Common myeloid progenitor, CD34-positive (primary cell): ENCODE data around the gene HTRA2.

Source experiments
- CTCF ChIA-PET: fragments of 350-600 bp; sonication (Branson Sonifier 250); formaldehyde crosslinking; loops from one replicate; lab custom pipeline; 2021; ENCODE audit warnings: antibody characterized with exemption; lab: Charles Lee
- POLR2A ChIA-PET: fragments of 350-600 bp; sonication (Branson Sonifier 250); formaldehyde crosslinking; loops from one replicate; lab custom pipeline; 2021; ENCODE audit warnings: antibody characterized with exemption; lab: Charles Lee
- DNase-seq, 3 donors: peaks; one replicate each; pipeline versions ENCODE4 v3.0.0 to v3.0.0-alpha.2; 2013
- H3K27ac ChIP-seq, 2 experiments: 1 replicate in 1 of 2; 2 replicates in 1 of 2; pipeline ENCODE4 v1.7.0; 2013; ENCODE audit warnings: inconsistent platforms in 2 of 2, low read length in 2 of 2, mild to moderate bottlenecking in 2 of 2, low read depth in 1 of 2, moderate library complexity in 1 of 2; ENCODE audit not compliant: severe bottlenecking in 2 of 2, insufficient read depth in 1 of 2, poor library complexity in 1 of 2
- H3K27me3 ChIP-seq, 5 experiments: replicated peaks in 2 of 5; 1 replicate in 3 of 5; 2 replicates in 2 of 5; pipeline versions ENCODE4 v1.6.1 to v1.7.0; 2013; ENCODE audit warnings: low read length in 4 of 5, mild to moderate bottlenecking in 2 of 5, moderate library complexity in 2 of 5, inconsistent platforms in 1 of 5; ENCODE audit not compliant: insufficient read depth in 5 of 5, control insufficient read depth in 4 of 5
- H3K36me3 ChIP-seq, 4 experiments: 1 replicate in 2 of 4; 2 replicates in 2 of 4; pipeline versions ENCODE4 v1.6.1 to v1.7.0; 2013; ENCODE audit warnings: low read length in 3 of 4, control low read depth in 1 of 4, mild to moderate bottlenecking in 1 of 4; ENCODE audit not compliant: control insufficient read depth in 4 of 4, insufficient read depth in 4 of 4
- H3K4me1 ChIP-seq, 4 experiments: 1 replicate in 3 of 4; 2 replicates in 1 of 4; pipeline versions ENCODE4 v1.6.1 to v1.7.1; 2013; ENCODE audit warnings: low read length in 3 of 4, mild to moderate bottlenecking in 3 of 4, control low read depth in 1 of 4, inconsistent platforms in 1 of 4, moderate library complexity in 1 of 4; ENCODE audit not compliant: control insufficient read depth in 4 of 4, insufficient read depth in 4 of 4; ENCODE audit errors: control extremely low read depth in 1 of 4
- H3K4me3 ChIP-seq, 7 experiments: 1 replicate in 4 of 7; 2 replicates in 3 of 7; pipeline versions ENCODE4 v1.5.1 to v1.7.0; 2013; ENCODE audit warnings: mild to moderate bottlenecking in 7 of 7, low read length in 6 of 7, moderate library complexity in 6 of 7, inconsistent platforms in 2 of 7, low read depth in 2 of 7, control low read depth in 1 of 7; ENCODE audit not compliant: insufficient read depth in 4 of 7, control insufficient read depth in 1 of 7; ENCODE audit errors: extremely low read depth in 1 of 7
- H3K9me3 ChIP-seq, 5 experiments: 1 replicate in 4 of 5; 2 replicates in 1 of 5; pipeline versions ENCODE4 v1.6.1 to v1.7.1; 2013; ENCODE audit warnings: low read length in 4 of 5, mild to moderate bottlenecking in 2 of 5, inconsistent platforms in 1 of 5, low read depth in 1 of 5, moderate library complexity in 1 of 5; ENCODE audit not compliant: control insufficient read depth in 4 of 5, insufficient read depth in 2 of 5; ENCODE audit errors: control extremely low read depth in 1 of 5
- WGBS: methylation state at CpG from one replicate; pipeline ENCODE4 v1.1.5; 2013; ENCODE audit not compliant: insufficient coverage; 5-methylcytosine and 5-hydroxymethylcytosine counted together

HTRA2 gene

GRCh38 chr2:74576211-74576862 lies 46.6 kb downstream of the HTRA2 start:
- Histone ChIP-seq H3K27me3 (no peaks in the 10 kb centered on the region), H3K36me3 (no peaks in the 10 kb centered on the region), H3K4me1 (peaks cover 44 to 78% (median 58%) of the 10 kb centered on the region in 4 experiments), H3K27ac (peak overlapping the region in 1 of 2 experiments; percentile 57), H3K4me3 (peak overlapping the region in 1 of 7 experiments; percentile 33), H3K9me3 (no peaks in the 10 kb centered on the region)
- CTCF ChIA-PET = interaction anchor here (0.9 to 8.7 kb wide), 18 partner anchors 9 to 93 kb away, joined by 3 to 109 read pairs (median 6); partner anchors contain the start of genes AUP1, CCDC142, DQX1 and HTRA2
- 89% methylated on average over 2 of the region's 7 CpGs for WGBS
- POLR2A ChIA-PET = interaction anchor here (1.1 kb wide), 1 partner anchor 45 kb away, joined by 4 read pairs; no protein-coding TSS in a partner anchor
- peak in 2 of 3 donors; percentile 38 to 57 for DNase-seq

DNA sequence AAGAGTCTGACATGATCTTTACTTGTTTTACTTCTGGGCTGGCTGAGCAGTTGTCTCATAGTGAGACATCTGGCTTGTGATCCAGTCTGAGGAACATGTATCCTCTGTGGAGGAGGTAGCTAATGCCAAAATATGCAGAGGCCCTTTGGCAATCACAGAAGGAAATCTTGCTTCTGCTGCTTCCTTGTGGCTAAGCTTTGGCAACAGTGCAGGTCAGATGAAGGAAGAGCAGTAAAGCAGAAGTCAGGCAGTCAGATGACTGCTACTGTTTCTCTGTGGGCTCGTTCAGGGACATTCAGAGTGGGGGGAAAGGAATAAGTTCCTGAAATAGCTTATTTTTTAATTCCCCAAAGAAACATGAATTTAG lies 47.1 kb downstream of the HTRA2 start:
- peak overlapping the region in 1 of 2 experiments; percentile 57 for H3K27ac ChIP-seq
- H3K27me3 ChIP-seq = no peaks in the 10 kb centered on the region
- POLR2A ChIA-PET = interaction anchor here (1.1 kb wide), 1 partner anchor 45 kb away, joined by 4 read pairs; no protein-coding TSS in a partner anchor

GRCh38 chr2:74577448-74577847 lies 47.7 kb downstream of the HTRA2 start:
- 13% methylated on average over 2 of the region's 2 CpGs for WGBS

More for the DNA sequence above, 47.1 kb downstream of the HTRA2 start:
- peak; percentile 65 to 93 (median 88) for DNase-seq
- H3K36me3 ChIP-seq = no peaks in the 10 kb centered on the region
- H3K4me3 ChIP-seq = peak overlapping the region in 1 of 7 experiments; percentile 38
- no peaks in the 10 kb centered on the region for H3K9me3 ChIP-seq
- CTCF ChIA-PET = interaction anchor here (0.9 to 8.7 kb wide), 16 partner anchors 9 to 94 kb away, joined by 3 to 109 read pairs (median 6); partner anchors contain the start of genes AUP1, CCDC142, DQX1 and HTRA2
- no CpG with 5 or more reads among the region's 1 CpG for WGBS
- H3K4me1 ChIP-seq = peaks cover 44 to 76% (median 58%) of the 10 kb centered on the region in 4 experiments

GRCh38 chr2:74578408-74578807 lies 48.7 kb downstream of the HTRA2 start:
- Histone ChIP-seq H3K36me3 (no peaks in the 10 kb centered on the region), H3K27me3 (no peaks in the 10 kb centered on the region), H3K4me1 (peaks cover 40 to 65% (median 52%) of the 10 kb centered on the region in 4 experiments), H3K4me3 (no peak overlapping the region), H3K9me3 (no peaks in the 10 kb centered on the region), H3K27ac (no peak overlapping the region)
- 75% methylated on average over 2 of the region's 3 CpGs for WGBS
- DNase-seq = no peak
- ChIA-PET CTCF (interaction anchor here (1.1 to 8.7 kb wide), 6 partner anchors 8 to 106 kb away, joined by 3 to 109 read pairs (median 5); partner anchors contain the start of genes AUP1, CCDC142, HTRA2 and MRPL53), POLR2A (no interaction called here)

More at GRCh38 chr2:74577448-74577847, 47.7 kb downstream of the HTRA2 start:
- ChIA-PET CTCF (interaction anchor here (0.6 to 8.7 kb wide), 16 partner anchors 9 to 105 kb away, joined by 3 to 109 read pairs (median 6); partner anchors contain the start of genes AUP1, DQX1, HTRA2 and MRPL53), POLR2A (interaction anchor here (1.1 kb wide), 1 partner anchor 46 kb away, joined by 4 read pairs; no protein-coding TSS in a partner anchor)
- no peaks in the 10 kb centered on the region for H3K9me3 ChIP-seq
- H3K4me1 ChIP-seq = peaks cover 44 to 70% (median 55%) of the 10 kb centered on the region in 4 experiments
- peak in 2 of 3 donors; percentile 55 to 72 for DNase-seq
- no peaks in the 10 kb centered on the region for H3K27me3 ChIP-seq
- H3K27ac ChIP-seq = peak overlapping the region in 1 of 2 experiments; percentile 57
- peak overlapping the region in 2 of 7 experiments; percentile 1 to 38 for H3K4me3 ChIP-seq
- H3K36me3 ChIP-seq = no peaks in the 10 kb centered on the region

GRCh38 chr2:74581463-74581862 lies 51.7 kb downstream of the HTRA2 start:
- no peak for DNase-seq
- Histone ChIP-seq H3K4me1 (peaks cover 31 to 63% (median 46%) of the 10 kb centered on the region in 4 experiments), H3K36me3 (no peaks in the 10 kb centered on the region), H3K27ac (no peak overlapping the region), H3K9me3 (no peaks in the 10 kb centered on the region), H3K27me3 (no peaks in the 10 kb centered on the region), H3K4me3 (no peak overlapping the region)
- CTCF ChIA-PET = interaction anchor here (1.2 to 10.7 kb wide), 3 partner anchors 37 to 55 kb away, joined by 3 to 210 read pairs (median 3); partner anchors contain the start of genes AUP1, DQX1 and HTRA2
- POLR2A ChIA-PET = no interaction called here
- 92% methylated on average over 2 of the region's 3 CpGs for WGBS

DNA sequence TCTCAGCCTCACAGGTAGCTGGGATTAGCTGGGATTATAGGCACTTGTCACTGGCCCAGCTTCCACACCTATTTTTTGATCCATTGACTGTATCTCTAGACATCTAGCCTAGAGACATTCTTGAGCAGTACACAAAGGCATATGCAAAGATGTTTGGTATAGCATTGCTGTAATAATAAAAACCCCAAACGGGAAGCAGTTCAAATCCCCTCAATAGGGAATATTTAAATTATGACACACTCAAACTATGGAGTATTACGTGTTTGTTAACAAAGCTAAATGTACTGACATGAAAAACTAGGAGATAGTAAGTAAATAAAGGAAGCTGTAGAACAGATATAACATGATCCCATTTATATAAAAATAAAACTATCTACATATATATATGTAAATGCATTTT lies 52.5 kb downstream of the HTRA2 start:
- DNase-seq = no peak
- H3K9me3 ChIP-seq = no peaks in the 10 kb centered on the region
- peaks cover 25 to 58% (median 41%) of the 10 kb centered on the region in 4 experiments for H3K4me1 ChIP-seq
- CTCF ChIA-PET = interaction anchor here (1.2 to 10.7 kb wide), 4 partner anchors 7 to 56 kb away, joined by 3 to 210 read pairs (median 56); partner anchors contain the start of genes AUP1, DQX1 and HTRA2
- WGBS = no CpG with 5 or more reads among the region's 2 CpGs
- POLR2A ChIA-PET = interaction anchor here (1.3 kb wide), 1 partner anchor 8 kb away, joined by 4 read pairs; no protein-coding TSS in a partner anchor
- H3K27me3 ChIP-seq = no peaks in the 10 kb centered on the region
- H3K27ac ChIP-seq = no peak overlapping the region
- no peak overlapping the region for H3K4me3 ChIP-seq
- H3K36me3 ChIP-seq = no peaks in the 10 kb centered on the region
